Colonic mucosa (tissue), 4 donors: ENCODE data around the gene MOBP. TPM values are rescaled to one million over a fixed set of nuclear protein-coding genes. Genes with fewer than 3 reads are reported as not detected.

Source experiments
- DNase-seq: peaks from one replicate; pipeline ENCODE4 v3.0.0-alpha.2; 2020
- H3K27ac ChIP-seq: fragments of 200-600 bp; one replicate; pipeline ENCODE4 v1.8.0; 2021
- H3K27me3 ChIP-seq: fragments of 200-600 bp; one replicate; pipeline ENCODE4 v1.8.0; 2021
- H3K36me3 ChIP-seq: fragments of 200-600 bp; one replicate; pipeline ENCODE4 v1.8.0; 2021
- H3K4me1 ChIP-seq: fragments of 200-600 bp; one replicate; pipeline ENCODE4 v1.8.0; 2021; ENCODE audit warnings: mild to moderate bottlenecking
- H3K4me3 ChIP-seq: fragments of 200-600 bp; one replicate; pipeline ENCODE4 v1.8.0; 2021
- H3K9ac ChIP-seq, 2 donors: one replicate each; pipeline ENCODE4 v1.7.0; 2013; ENCODE audit warnings: control low read depth in 2 of 2, low read depth in 2 of 2, low read length in 2 of 2
- H3K9me3 ChIP-seq: fragments of 200-600 bp; one replicate; pipeline ENCODE4 v1.8.0; 2021
- CTCF ChIP-seq: fragments of 200-600 bp; IDR thresholded peaks from one replicate; pipeline ENCODE4 v1.8.0; 2022; ENCODE audit warnings: antibody characterized with exemption, mild to moderate bottlenecking
- intact Hi-C: fragments of 100-400 bp; cut with DNase I; formaldehyde crosslinking; loops from one replicate; pipeline ENCODE4 v1.14.1; 2022
- total RNA-seq, 2 donors: library from RNA; stranded (reverse); fragmentation: NEBNext Ultra II Directional in 1 of 2; extraction: Animal tissue kit (Norgen Biotek cat#: 25700) in 1 of 2; gene quantifications; one replicate each; pipeline ENCODE4 v1.2.1, GENCODE V29; 2021
- donor health status: healthy.
- donor health status: DM: no; HTN: no; CAD: no.
- donor health status: DM: no; HTN: no; CAD: no.

MOBP gene
- total RNA-seq, 2 donors from 2014 or later = 0.56 to 0.72 TPM

GRCh38 chr3:39434574-39434973 is 32.9 kb upstream of the MOBP start:
- no peaks in the 10 kb centered on the region for H3K27me3 ChIP-seq
- no peaks in the 10 kb centered on the region for H3K36me3 ChIP-seq
- no peak overlapping the region for H3K4me3 ChIP-seq
- no peak for DNase-seq
- H3K9me3 ChIP-seq = no peaks in the 10 kb centered on the region
- no peak overlapping the region for H3K9ac ChIP-seq
- TF ChIP-seq CTCF = no peak
- intact Hi-C loops = no loop called here
- peaks cover 5% of the 10 kb centered on the region for H3K4me1 ChIP-seq
- no peak overlapping the region for H3K27ac ChIP-seq

GRCh38 chr3:39435006-39435748 is 32.3 kb upstream of the MOBP start:
- no peak for DNase-seq
- Histone ChIP-seq H3K9ac (no peak overlapping the region), H3K4me1 (peaks cover 5% of the 10 kb centered on the region), H3K27ac (no peak overlapping the region), H3K4me3 (no peak overlapping the region), H3K36me3 (no peaks in the 10 kb centered on the region), H3K27me3 (no peaks in the 10 kb centered on the region), H3K9me3 (no peaks in the 10 kb centered on the region)
- intact Hi-C loops = no loop called here
- no peak for TF ChIP-seq CTCF

GRCh38 chr3:39438880-39439279 is 28.6 kb upstream of the MOBP start:
- H3K9ac ChIP-seq = no peak overlapping the region
- intact Hi-C loops = no loop called here
- TF ChIP-seq CTCF = no peak
- H3K9me3 ChIP-seq = no peaks in the 10 kb centered on the region
- no peaks in the 10 kb centered on the region for H3K36me3 ChIP-seq
- H3K4me3 ChIP-seq = no peak overlapping the region
- DNase-seq = no peak
- H3K27ac ChIP-seq = no peak overlapping the region
- H3K4me1 ChIP-seq = no peaks in the 10 kb centered on the region
- no peaks in the 10 kb centered on the region for H3K27me3 ChIP-seq

GRCh38 chr3:39440316-39440715 is 27.2 kb upstream of the MOBP start:
- H3K9ac ChIP-seq = no peak overlapping the region
- no peak for TF ChIP-seq CTCF
- no peak for DNase-seq
- no peaks in the 10 kb centered on the region for H3K9me3 ChIP-seq
- no peaks in the 10 kb centered on the region for H3K36me3 ChIP-seq
- intact Hi-C loops = no loop called here
- no peaks in the 10 kb centered on the region for H3K27me3 ChIP-seq
- H3K27ac ChIP-seq = no peak overlapping the region
- no peaks in the 10 kb centered on the region for H3K4me1 ChIP-seq
- H3K4me3 ChIP-seq = no peak overlapping the region

- Histone ChIP-seq H3K4me3 (no peak overlapping the region), H3K9me3 (no peaks in the 10 kb centered on the region), H3K36me3 (no peaks in the 10 kb centered on the region), H3K9ac (no peak overlapping the region), H3K27ac (no peak overlapping the region), H3K27me3 (no peaks in the 10 kb centered on the region), H3K4me1 (no peaks in the 10 kb centered on the region)
- intact Hi-C loops = no loop called here
- no peak for TF ChIP-seq CTCF
- DNase-seq = no peak
Measured at GRCh38 chr3:39443530-39443929, 23.9 kb upstream of the MOBP start.
